IMR-90 (cell line): ENCODE measurements around the gene HCFC1. TPM values are rescaled to one million over a fixed set of nuclear protein-coding genes. Genes with fewer than 3 reads are reported as not detected.

Experiments used
- ATAC-seq: fragments of 200-7000 bp; cut with Tn5 transposase; 2 replicates; pipeline ENCODE4 v1.9.1; 2020; ENCODE audit warnings: low read depth, mild to moderate bottlenecking, moderate library complexity
- BruUV-seq: library from RNA; stranded (reverse); fragments of 400-500 nt; replicated peaks from 2 replicates; lab custom pipeline; 2021; lab: Mats Ljungman, UMichigan
- CTCF ChIA-PET: fragments of 300-600 bp; formaldehyde crosslinking; extraction: SDS; loops from one replicate; lab custom pipeline; 2021; ENCODE audit warnings: antibody characterized with exemption; lab: Yijun Ruan, JAX
- POLR2A ChIA-PET: fragments of 300-600 bp; sonication (Branson Sonifier 250); formaldehyde crosslinking; loops from one replicate; lab custom pipeline; 2022; ENCODE audit warnings: antibody characterized with exemption; ENCODE audit not compliant: unreplicated experiment; lab: Charles Lee
- DNase-seq: peaks from one replicate; pipeline ENCODE4 v3.0.0; 2013
- H2AFZ ChIP-seq: replicated peaks from 2 replicates; pipeline ENCODE3; 2013; ENCODE audit warnings: low read length, mild to moderate bottlenecking; ENCODE audit not compliant: poor library complexity
- H2AK5ac ChIP-seq: 2 replicates; pipeline ENCODE4 v1.6.1; 2013; ENCODE audit warnings: low read depth, low read length, inconsistent platforms
- H2AK9ac ChIP-seq: replicated peaks from 2 replicates; pipeline ENCODE3; 2013; ENCODE audit warnings: mild to moderate bottlenecking, low read depth, low read length, moderate library complexity; ENCODE audit not compliant: poor library complexity
- H2BK120ac ChIP-seq: 2 replicates; pipeline ENCODE4 v1.6.1; 2013; ENCODE audit warnings: low read depth, low read length, inconsistent platforms
- H2BK15ac ChIP-seq: 3 replicates; pipeline ENCODE4 v1.6.1; 2013; ENCODE audit warnings: low read depth, low read length, inconsistent platforms
- H2BK20ac ChIP-seq: 2 replicates; pipeline ENCODE4 v1.6.1; 2013; ENCODE audit warnings: low read depth, mild to moderate bottlenecking, inconsistent platforms, low read length, moderate library complexity
- H2BK5ac ChIP-seq: 2 replicates; pipeline ENCODE4 v1.6.1; 2013; ENCODE audit warnings: mild to moderate bottlenecking, low read depth, low read length, inconsistent platforms; ENCODE audit not compliant: poor library complexity, severe bottlenecking
- H3K14ac ChIP-seq: replicated peaks from 2 replicates; pipeline ENCODE4 v1.6.1; 2013; ENCODE audit warnings: low read depth, low read length, inconsistent platforms
- H3K18ac ChIP-seq: 2 replicates; pipeline ENCODE4 v1.6.1; 2013; ENCODE audit warnings: low read depth, low read length, control low read depth
- H3K23ac ChIP-seq: 2 replicates; pipeline ENCODE4 v1.6.1; 2013; ENCODE audit warnings: low read depth, low read length, inconsistent platforms
- H3K27ac ChIP-seq: 2 replicates; pipeline ENCODE4 v1.5.1; 2013; ENCODE audit warnings: mild to moderate bottlenecking, control low read depth, low read length; ENCODE audit not compliant: insufficient read depth
- H3K27me3 ChIP-seq: 2 replicates; pipeline ENCODE4 v1.6.1; 2013; ENCODE audit warnings: low read length; ENCODE audit not compliant: control insufficient read depth, insufficient read depth
- H3K36me3 ChIP-seq: 2 replicates; pipeline ENCODE4 v1.6.1; 2013; ENCODE audit warnings: low read length, mixed read lengths; ENCODE audit not compliant: control insufficient read depth, insufficient read depth
- H3K4ac ChIP-seq: 2 replicates; pipeline ENCODE4 v1.6.1; 2013; ENCODE audit warnings: low read depth, low read length, inconsistent platforms
- H3K4me1 ChIP-seq: 2 replicates; pipeline ENCODE4 v1.6.1; 2013; ENCODE audit warnings: low read length, mixed read lengths; ENCODE audit not compliant: control insufficient read depth, insufficient read depth
- H3K4me2 ChIP-seq: 2 replicates; pipeline ENCODE4 v1.6.1; 2013; ENCODE audit warnings: low read depth, mild to moderate bottlenecking, control low read depth, low read length, moderate library complexity
- H3K4me3 ChIP-seq: 2 replicates; pipeline ENCODE4 v1.5.1; 2013; ENCODE audit warnings: low read depth, mild to moderate bottlenecking, control low read depth, low read length, moderate library complexity; ENCODE audit not compliant: insufficient read depth
- H3K56ac ChIP-seq: 2 replicates; pipeline ENCODE4 v1.6.1; 2013; ENCODE audit warnings: low read length, inconsistent platforms; ENCODE audit not compliant: insufficient read depth; ENCODE audit errors: extremely low read depth
- H3K79me1 ChIP-seq, 2 experiments: 2 replicates each; pipeline ENCODE4 v1.6.1; 2013; ENCODE audit warnings: low read length in 2 of 2, inconsistent platforms in 1 of 2, low read depth in 1 of 2
- H3K9ac ChIP-seq: 2 replicates; pipeline ENCODE4 v1.6.1; 2013; ENCODE audit warnings: low read depth, low read length, control low read depth
- H3K9me1 ChIP-seq: 2 replicates; pipeline ENCODE4 v1.6.1; 2013; ENCODE audit warnings: low read length, inconsistent platforms; ENCODE audit not compliant: insufficient read depth
- H3K9me3 ChIP-seq: 2 replicates; pipeline ENCODE4 v1.6.1; 2013; ENCODE audit warnings: low read length; ENCODE audit not compliant: control insufficient read depth, insufficient read depth
- H4K20me1 ChIP-seq: 2 replicates; pipeline ENCODE4 v1.6.1; 2013; ENCODE audit warnings: low read length, inconsistent platforms; ENCODE audit not compliant: insufficient read depth
- H4K5ac ChIP-seq: 2 replicates; pipeline ENCODE4 v1.6.1; 2013; ENCODE audit warnings: mild to moderate bottlenecking, low read depth, low read length, control low read depth
- H4K8ac ChIP-seq, 2 experiments: 2 replicates each; pipeline ENCODE4 v1.6.1; 2013; ENCODE audit warnings: low read depth in 2 of 2, low read length in 2 of 2, control low read depth in 1 of 2, inconsistent platforms in 1 of 2
- H4K91ac ChIP-seq: 2 replicates; pipeline ENCODE4 v1.6.1; 2013; ENCODE audit warnings: low read depth, low read length, inconsistent platforms; ENCODE audit not compliant: insufficient read depth
- BHLHE40 ChIP-seq: fragments of 150-350 bp; IDR thresholded peaks from 2 replicates; pipeline ENCODE4 v1.6.1; 2016; ENCODE audit warnings: mild to moderate bottlenecking, low read depth, low read length
- CEBPB ChIP-seq: IDR thresholded peaks from 2 replicates; pipeline ENCODE4 v1.6.1; 2012; ENCODE audit warnings: low read depth, low read length, improper control_type of control experiment
- CHD1 ChIP-seq: IDR thresholded peaks from 2 replicates; pipeline ENCODE4 v1.6.1; 2012; ENCODE audit warnings: low read depth, low read length, improper control_type of control experiment
- FOS ChIP-seq: fragments of 150-350 bp; IDR thresholded peaks from 2 replicates; pipeline ENCODE4 v1.6.1; 2016; ENCODE audit warnings: low read depth, low read length
- MAFK ChIP-seq: IDR thresholded peaks from 2 replicates; pipeline ENCODE4 v1.6.1; 2012; ENCODE audit warnings: low read depth, low read length, improper control_type of control experiment
- MAZ ChIP-seq: IDR thresholded peaks from 2 replicates; pipeline ENCODE4 v1.6.1; 2012; ENCODE audit warnings: low read depth, mild to moderate bottlenecking, low read length, improper control_type of control experiment, moderate library complexity, borderline replicate concordance
- MXI1 ChIP-seq: IDR thresholded peaks from 2 replicates; pipeline ENCODE4 v1.6.1; 2012; ENCODE audit warnings: low read depth, mild to moderate bottlenecking, low read length, moderate library complexity, borderline replicate concordance
- NFE2L2 ChIP-seq: fragments of 150-350 bp; IDR thresholded peaks from 2 replicates; pipeline ENCODE4 v1.6.1; 2016; ENCODE audit warnings: low read depth, mild to moderate bottlenecking, low read length
- POLR2A ChIP-seq: IDR thresholded peaks from 2 replicates; pipeline ENCODE4 v1.6.1; 2012; ENCODE audit warnings: mild to moderate bottlenecking, low read depth, low read length
- RAD21 ChIP-seq: IDR thresholded peaks from 2 replicates; pipeline ENCODE4 v1.6.1; 2012; ENCODE audit warnings: low read length, improper control_type of control experiment
- RCOR1 ChIP-seq: IDR thresholded peaks from 2 replicates; pipeline ENCODE4 v1.6.1; 2012; ENCODE audit warnings: mild to moderate bottlenecking, low read length, improper control_type of control experiment; ENCODE audit not compliant: insufficient replicate concordance
- RFX5 ChIP-seq: IDR thresholded peaks from 2 replicates; pipeline ENCODE4 v1.8.0; 2012; ENCODE audit warnings: low read depth, mild to moderate bottlenecking, low read length, moderate library complexity
- SMC3 ChIP-seq: fragments of 150-350 bp; IDR thresholded peaks from 2 replicates; pipeline ENCODE4 v1.6.1; 2016; ENCODE audit warnings: low read depth, mild to moderate bottlenecking, antibody characterized with exemption, low read length, moderate library complexity
- WGBS, 2 experiments: methylation state at CpG; one replicate each; pipeline versions ENCODE4 v1.1.5 to v1.1.7; 2013; ENCODE audit warnings: missing lambda C conversion rate in 2 of 2; ENCODE audit not compliant: insufficient read length in 1 of 2; ENCODE audit errors: extremely low coverage in 2 of 2; 5-methylcytosine and 5-hydroxymethylcytosine counted together
- dilution Hi-C: fragments of 300-500 bp; cut with HindIII; formaldehyde crosslinking; loops from one replicate; pipeline ENCODE4 v1.14.3; 2018; ENCODE audit warnings: low sequenced_read_pairs; ENCODE audit not compliant: unreplicated experiment
- in situ Hi-C: fragments of 300-500 bp; cut with MboI; formaldehyde crosslinking; loops from 3 replicates; pipeline ENCODE4 v1.14.3; 2019; ENCODE audit warnings: low sequenced_read_pairs, inconsistent platforms, mixed read lengths
- intact Hi-C: fragments of 100-400 bp; cut with micrococcal nuclease; formaldehyde crosslinking; loops from 2 replicates; pipeline ENCODE4 v1.10.0; 2022
- polyA plus RNA-seq, 3 experiments: library from polyadenylated mRNA; depleted of rRNA; stranded (reverse); fragments of >200 nt; gene quantifications; 2 replicates each; pipeline ENCODE4 v1.2.3, GENCODE V29; 2012; ENCODE audit warnings: low replicate concordance in 1 of 3
- total RNA-seq: library from RNA; depleted of rRNA; stranded (reverse); fragments of >200 nt; gene quantifications from 2 replicates; pipeline ENCODE4 v1.2.3, GENCODE V29; 2012
- TF ChIP-seq, protein P1 (sequence below): fragments of 150-350 bp; IDR thresholded peaks from 2 replicates; pipeline ENCODE4 v1.6.1; 2017; ENCODE audit warnings: mild to moderate bottlenecking, antibody characterized with exemption, low read length, low read depth
- TF ChIP-seq, protein P2 (sequence below): fragments of 150-350 bp; IDR thresholded peaks from 2 replicates; pipeline ENCODE4 v1.6.1; 2016; ENCODE audit warnings: low read depth, mild to moderate bottlenecking, low read length, moderate library complexity, borderline replicate concordance

HCFC1 gene
- total and polyA plus RNA-seq, 2 of the 4 experiments (the other 2 are of a cell fraction): 3.2 to 17.6 TPM

DNA sequence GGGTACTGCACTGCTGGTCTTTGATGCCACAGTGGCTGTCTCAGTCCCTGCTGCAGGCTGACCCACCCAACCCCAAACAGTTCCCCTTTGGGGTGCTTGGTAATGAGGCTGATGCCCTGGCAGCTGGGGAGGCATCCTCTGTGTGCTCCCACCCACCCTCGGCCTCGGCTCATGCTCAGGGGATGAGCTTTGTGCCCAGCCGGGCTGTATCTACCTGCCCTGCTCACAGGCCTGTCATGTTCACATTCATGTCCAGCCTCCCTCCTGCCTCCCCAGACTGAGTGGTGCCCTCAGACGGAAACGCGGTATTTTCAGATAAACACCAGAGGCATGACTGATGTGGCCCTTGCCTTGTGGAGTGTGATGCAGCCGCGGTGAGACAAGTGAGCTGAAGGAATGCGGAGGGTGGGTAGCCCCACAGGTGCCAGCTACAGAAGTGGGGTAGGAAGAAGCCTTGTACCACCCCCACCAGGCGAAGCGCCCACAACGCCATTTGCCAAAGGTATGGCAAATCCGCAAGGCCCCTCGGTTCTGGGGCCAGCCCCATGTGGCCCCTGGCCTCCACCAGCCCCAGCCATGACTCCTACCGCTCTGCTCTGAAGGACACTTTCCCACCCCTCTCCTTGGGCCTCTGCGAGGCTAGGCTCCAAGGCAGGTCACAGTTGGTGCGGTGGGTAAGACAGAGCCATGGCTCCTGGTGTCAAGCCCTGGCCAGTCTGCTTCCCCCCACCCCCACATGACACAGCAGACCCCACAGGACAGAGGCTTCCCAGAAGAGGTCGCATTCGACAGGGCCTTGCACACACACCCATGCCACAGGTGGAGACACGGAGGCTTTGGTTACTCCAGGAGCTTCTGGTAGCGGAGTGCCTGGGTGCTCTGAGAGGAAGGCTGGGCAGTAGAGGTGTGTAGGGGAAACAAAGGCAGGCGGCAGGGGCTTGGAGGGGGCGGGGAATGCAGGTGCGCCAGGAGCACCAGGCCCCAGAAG lies 25.4 kb downstream of the HCFC1 start (continued):
- no peak for TF ChIP-seq MAZ
- TF ChIP-seq NFE2L2: no peak

DNA sequence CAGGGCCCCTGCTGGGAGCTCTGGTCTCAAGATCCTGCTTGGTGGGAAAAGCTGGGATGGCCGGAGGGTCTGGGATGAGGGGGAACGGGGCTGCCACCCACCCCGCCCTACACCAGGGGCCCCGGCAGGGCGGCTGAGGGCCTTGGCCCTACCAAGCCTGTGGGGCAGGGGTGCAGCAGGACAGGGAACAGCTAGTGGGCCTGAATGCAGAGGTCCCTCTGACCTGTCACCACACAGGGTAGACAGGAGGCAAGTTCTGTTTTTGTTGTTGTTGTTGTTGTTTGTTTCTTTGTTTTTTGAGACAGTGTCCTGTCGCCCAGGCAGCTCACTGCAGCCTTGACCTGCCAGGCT lies 26.8 kb downstream of the HCFC1 start:
- no peak overlapping the region for H4K5ac ChIP-seq
- H3K4ac ChIP-seq: no peak overlapping the region
- H3K9me1 ChIP-seq: no peaks in the 10 kb centered on the region
- H2AFZ ChIP-seq: no peak overlapping the region
- no peak overlapping the region for H3K9ac ChIP-seq
- H3K79me1 ChIP-seq: no peaks in the 10 kb centered on the region
- no peak overlapping the region for H3K4me2 ChIP-seq
- BruUV-seq: no TSS peak
- H3K36me3 ChIP-seq: peaks cover 5% of the 10 kb centered on the region; the same call in 1 of the 2 replicates
- no peak overlapping the region for H3K56ac ChIP-seq
- ChIA-PET POLR2A (interaction anchor here (0.6 kb wide), 1 partner anchor 9 kb away, joined by 3 read pairs; no protein-coding TSS in a partner anchor), CTCF (no interaction called here)
- no peak overlapping the region for H2BK5ac ChIP-seq
- no peak overlapping the region for H4K8ac ChIP-seq
- H2AK9ac ChIP-seq: no peak overlapping the region
- in situ Hi-C loops (no loop called here), intact Hi-C loops (no loop called here), dilution Hi-C loops (no loop called here)
- H4K91ac ChIP-seq: no peak overlapping the region
- WGBS, 2 experiments: 90% methylated on average over 4 of the region's 6 CpGs; no CpG with 5 or more reads in 1 of the 2 experiments
- H2AK5ac ChIP-seq: no peak overlapping the region
- H3K18ac ChIP-seq: no peak overlapping the region
- no peaks in the 10 kb centered on the region for H4K20me1 ChIP-seq
- no peak overlapping the region for H3K27ac ChIP-seq
- DNase-seq: no peak
- H3K4me1 ChIP-seq: no peaks in the 10 kb centered on the region
- H2BK120ac ChIP-seq: no peak overlapping the region
- ATAC-seq: no peak
- no peak overlapping the region for H3K23ac ChIP-seq
- no peaks in the 10 kb centered on the region for H3K9me3 ChIP-seq
- H3K14ac ChIP-seq: no peak overlapping the region
- no peak overlapping the region for H2BK15ac ChIP-seq
- H2BK20ac ChIP-seq: no peak overlapping the region
- H3K4me3 ChIP-seq: no peak overlapping the region
- peaks cover 2% of the 10 kb centered on the region; the same call in 1 of the 2 replicates for H3K27me3 ChIP-seq
- TF ChIP-seq, protein P1, sequence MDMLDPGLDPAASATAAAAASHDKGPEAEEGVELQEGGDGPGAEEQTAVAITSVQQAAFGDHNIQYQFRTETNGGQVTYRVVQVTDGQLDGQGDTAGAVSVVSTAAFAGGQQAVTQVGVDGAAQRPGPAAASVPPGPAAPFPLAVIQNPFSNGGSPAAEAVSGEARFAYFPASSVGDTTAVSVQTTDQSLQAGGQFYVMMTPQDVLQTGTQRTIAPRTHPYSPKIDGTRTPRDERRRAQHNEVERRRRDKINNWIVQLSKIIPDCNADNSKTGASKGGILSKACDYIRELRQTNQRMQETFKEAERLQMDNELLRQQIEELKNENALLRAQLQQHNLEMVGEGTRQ: no peak
- TF ChIP-seq MAFK (no peak), MAZ (no peak), FOS (no peak), POLR2A (no peak), RAD21 (no peak), CEBPB (no peak), RCOR1 (no peak), SMC3 (no peak), RFX5 (no peak), MXI1 (no peak), CHD1 (no peak), BHLHE40 (no peak)
- TF ChIP-seq, protein P2, sequence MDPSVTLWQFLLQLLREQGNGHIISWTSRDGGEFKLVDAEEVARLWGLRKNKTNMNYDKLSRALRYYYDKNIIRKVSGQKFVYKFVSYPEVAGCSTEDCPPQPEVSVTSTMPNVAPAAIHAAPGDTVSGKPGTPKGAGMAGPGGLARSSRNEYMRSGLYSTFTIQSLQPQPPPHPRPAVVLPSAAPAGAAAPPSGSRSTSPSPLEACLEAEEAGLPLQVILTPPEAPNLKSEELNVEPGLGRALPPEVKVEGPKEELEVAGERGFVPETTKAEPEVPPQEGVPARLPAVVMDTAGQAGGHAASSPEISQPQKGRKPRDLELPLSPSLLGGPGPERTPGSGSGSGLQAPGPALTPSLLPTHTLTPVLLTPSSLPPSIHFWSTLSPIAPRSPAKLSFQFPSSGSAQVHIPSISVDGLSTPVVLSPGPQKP: no peak
